Measurements from ENCODE around the gene PABPN1. TPM values are rescaled to one million over a fixed set of nuclear protein-coding genes. Genes with fewer than 3 reads are reported as not detected.

Gene PABPN1
- total RNA-seq, 1 experiment from 2014 or later: 184 TPM

- ATAC-seq (no peak), DNase-seq (ENCODE audit: low read depth, low spot score) (no peak)
- Histone ChIP-seq H3K4me2 (ENCODE audit: low read length) (no peak overlapping the region), H3K27me3 (ENCODE audit: insufficient read depth, low read length) (no peaks in the 10 kb centered on the region), H4K20me1 (ENCODE audit: insufficient read depth) (no peaks in the 10 kb centered on the region), H3K9ac (ENCODE audit: low read length) (no peak overlapping the region), H3K9me3 (ENCODE audit: control insufficient read depth in 1 of 2, insufficient read depth in 1 of 2, low read depth in 1 of 2, low read length in 2 of 2) (no peaks in the 10 kb centered on the region), H3K4me3 (replicated peaks in 1 of 2; ENCODE audit: low read depth in 1 of 2, low read length in 2 of 2) (no peak overlapping the region), H3K27ac (ENCODE audit: low read depth, low read length) (no peak overlapping the region), H2AFZ (ENCODE audit: low read depth, low read length, poor library complexity, severe bottlenecking) (no peak overlapping the region), H3K4me1 (ENCODE audit: control insufficient read depth in 1 of 2, insufficient read depth in 2 of 2, low read length in 2 of 2) (peaks cover 8 to 28% of the 10 kb centered on the region in 2 experiments; a peak in 3 of 4 replicates), H3K9me2 (ENCODE audit: insufficient read depth) (no peaks in the 10 kb centered on the region), H3K79me2 (ENCODE audit: insufficient read depth, low read length) (peaks cover 20% of the 10 kb centered on the region), H3K36me3 (ENCODE audit: control insufficient read depth in 1 of 2, insufficient read depth in 2 of 2, low read length in 2 of 2) (no peaks in the 10 kb centered on the region; a peak in 1 of 4 replicates)
- BruUV-seq (replicated peaks): no TSS peak
- intact Hi-C loops (cut with micrococcal nuclease): no loop called here
- ChIA-PET POLR2A (no interaction called here), CTCF (interaction anchor here (2.3 kb wide), 1 partner anchor 16 kb away, joined by 4 read pairs; no protein-coding TSS in a partner anchor), RAD21 (ENCODE audit: low non-redundant PET in 1 of 2, low total read pairs in 2 of 2, uncharacterized antibody in 2 of 2, unreplicated experiment in 2 of 2) (no interaction called here)
- no peak for TF ChIP-seq RAD21 (IDR thresholded peaks at IDR 0.05; ENCODE audit: low read depth)
- TF ChIP-seq JUND (IDR thresholded peaks at IDR 0.05): no peak
- no peak for TF ChIP-seq SP1 (IDR thresholded peaks at IDR 0.05; ENCODE audit: low read depth)
- no peak for TF ChIP-seq EZH2 (IDR thresholded peaks at IDR 0.05)
- no peak for TF ChIP-seq FOSL1 (IDR thresholded peaks at IDR 0.05; ENCODE audit: low read depth)
- TF ChIP-seq ZFX (IDR thresholded peaks at IDR 0.05): no peak
- TF ChIP-seq POLR2A (IDR thresholded peaks at IDR 0.05; ENCODE audit: borderline replicate concordance, extremely low read depth, insufficient read depth, insufficient read length): no peak
- no peak for TF ChIP-seq YY1 (IDR thresholded peaks at IDR 0.05; ENCODE audit: extremely low read depth, insufficient replicate concordance, low read depth, low read length)
- TF ChIP-seq, protein P1, sequence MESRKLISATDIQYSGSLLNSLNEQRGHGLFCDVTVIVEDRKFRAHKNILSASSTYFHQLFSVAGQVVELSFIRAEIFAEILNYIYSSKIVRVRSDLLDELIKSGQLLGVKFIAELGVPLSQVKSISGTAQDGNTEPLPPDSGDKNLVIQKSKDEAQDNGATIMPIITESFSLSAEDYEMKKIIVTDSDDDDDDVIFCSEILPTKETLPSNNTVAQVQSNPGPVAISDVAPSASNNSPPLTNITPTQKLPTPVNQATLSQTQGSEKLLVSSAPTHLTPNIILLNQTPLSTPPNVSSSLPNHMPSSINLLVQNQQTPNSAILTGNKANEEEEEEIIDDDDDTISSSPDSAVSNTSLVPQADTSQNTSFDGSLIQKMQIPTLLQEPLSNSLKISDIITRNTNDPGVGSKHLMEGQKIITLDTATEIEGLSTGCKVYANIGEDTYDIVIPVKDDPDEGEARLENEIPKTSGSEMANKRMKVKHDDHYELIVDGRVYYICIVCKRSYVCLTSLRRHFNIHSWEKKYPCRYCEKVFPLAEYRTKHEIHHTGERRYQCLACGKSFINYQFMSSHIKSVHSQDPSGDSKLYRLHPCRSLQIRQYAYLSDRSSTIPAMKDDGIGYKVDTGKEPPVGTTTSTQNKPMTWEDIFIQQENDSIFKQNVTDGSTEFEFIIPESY (IDR thresholded peaks at IDR 0.05; ENCODE audit: extremely low read depth, insufficient replicate concordance, low read length): no peak
- TF ChIP-seq ZNF274 (IDR thresholded peaks at IDR 0.05; ENCODE audit: low read depth, low read length): no peak
- no peak for TF ChIP-seq ELF1 (IDR thresholded peaks at IDR 0.05; ENCODE audit: borderline replicate concordance, low read depth)
- no peak for TF ChIP-seq CEBPB (IDR thresholded peaks at IDR 0.05; ENCODE audit: low read depth)
- TF ChIP-seq ATF3 (IDR thresholded peaks at IDR 0.05): no peak
- no peak for TF ChIP-seq EZH2phosphoT487 (IDR thresholded peaks at IDR 0.05; ENCODE audit: borderline replicate concordance)
- TF ChIP-seq CBX3 (IDR thresholded peaks at IDR 0.05; ENCODE audit: low read depth): no peak
- no peak for TF ChIP-seq POLR2AphosphoS5 (IDR thresholded peaks at IDR 0.05; ENCODE audit: low read depth, low read length)
- no peak for TF ChIP-seq SIN3A (IDR thresholded peaks at IDR 0.05; ENCODE audit: low read depth)
These were observed 40.0 kb upstream of the PABPN1 start for GRCh38 chr14:23281247-23281646.
